Prostate gland (tissue), 2 donors: ENCODE measurements around the gene PRAF2.
A peak's percentile ranks its signal among the peaks of the same experiment; 100 is the strongest.

Experiments used
- POLR2A ChIP-seq: fragments of 450-650 bp; IDR thresholded peaks from one replicate; pipeline ENCODE4 v1.6.1; 2016; ENCODE audit warnings: antibody characterized with exemption, mild to moderate bottlenecking
- POLR2AphosphoS5 ChIP-seq: sonication (generic); formaldehyde crosslinking; IDR thresholded peaks from one replicate; pipeline ENCODE4 v1.6.1; 2017; ENCODE audit warnings: antibody characterized with exemption
- TF ChIP-seq, protein P1 (sequence below), 4 experiments: fragments of 200-600 bp in 2 of 4; fragments of 450-650 bp in 2 of 4; sonication (generic) in 2 of 4; IDR thresholded peaks; 1 replicate in 3 of 4; 2 replicates in 1 of 4; pipeline ENCODE4 v1.5.1; 2016 to 2019; ENCODE audit warnings: antibody characterized with exemption in 4 of 4, mild to moderate bottlenecking in 2 of 4, moderate library complexity in 2 of 4

DNA sequence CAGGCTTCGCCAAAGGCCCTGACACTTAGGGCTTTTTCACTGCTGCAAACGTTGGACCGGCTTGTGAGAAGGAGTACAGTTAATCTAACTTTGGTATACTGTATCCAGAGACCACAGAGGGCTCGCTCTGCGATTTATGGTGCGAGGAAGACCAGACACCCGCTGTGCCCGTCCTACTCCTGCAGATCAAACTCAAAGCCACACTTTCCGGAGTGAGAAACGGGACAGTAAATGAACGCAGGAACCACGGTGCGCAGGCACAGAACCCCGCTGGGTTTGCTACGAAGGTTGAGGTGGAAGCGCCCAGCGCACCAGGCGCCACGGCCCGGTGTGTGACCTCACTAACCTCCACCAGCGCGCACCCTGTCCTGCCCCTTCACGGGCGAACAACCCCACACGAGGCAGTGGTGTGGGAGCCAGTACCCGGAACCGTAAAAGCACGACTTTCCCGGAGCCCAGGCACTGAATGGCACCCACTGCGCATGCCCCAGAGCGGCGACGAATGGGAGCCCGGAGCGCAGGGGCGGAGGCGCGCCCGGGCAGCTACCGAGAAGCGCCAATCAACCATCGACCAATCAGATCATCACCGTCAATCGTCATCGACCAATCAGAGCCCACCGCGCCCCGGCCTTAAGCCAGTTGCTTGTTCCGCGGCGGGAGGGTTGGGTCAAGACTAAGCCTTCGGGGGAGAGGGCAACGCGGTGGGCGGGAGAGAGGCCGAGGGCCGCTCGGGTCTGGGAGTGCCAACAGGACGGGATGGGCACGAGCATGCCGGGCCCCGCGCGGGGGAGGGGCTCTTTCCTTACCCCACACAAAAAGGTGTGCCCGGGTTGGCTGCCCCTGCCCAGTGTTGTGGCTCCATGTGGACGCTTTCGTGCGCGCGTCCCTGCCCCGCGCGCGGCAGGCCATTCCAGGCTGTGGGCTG is 27.2 kb upstream of the PRAF2 start:
- TF ChIP-seq, protein P1, sequence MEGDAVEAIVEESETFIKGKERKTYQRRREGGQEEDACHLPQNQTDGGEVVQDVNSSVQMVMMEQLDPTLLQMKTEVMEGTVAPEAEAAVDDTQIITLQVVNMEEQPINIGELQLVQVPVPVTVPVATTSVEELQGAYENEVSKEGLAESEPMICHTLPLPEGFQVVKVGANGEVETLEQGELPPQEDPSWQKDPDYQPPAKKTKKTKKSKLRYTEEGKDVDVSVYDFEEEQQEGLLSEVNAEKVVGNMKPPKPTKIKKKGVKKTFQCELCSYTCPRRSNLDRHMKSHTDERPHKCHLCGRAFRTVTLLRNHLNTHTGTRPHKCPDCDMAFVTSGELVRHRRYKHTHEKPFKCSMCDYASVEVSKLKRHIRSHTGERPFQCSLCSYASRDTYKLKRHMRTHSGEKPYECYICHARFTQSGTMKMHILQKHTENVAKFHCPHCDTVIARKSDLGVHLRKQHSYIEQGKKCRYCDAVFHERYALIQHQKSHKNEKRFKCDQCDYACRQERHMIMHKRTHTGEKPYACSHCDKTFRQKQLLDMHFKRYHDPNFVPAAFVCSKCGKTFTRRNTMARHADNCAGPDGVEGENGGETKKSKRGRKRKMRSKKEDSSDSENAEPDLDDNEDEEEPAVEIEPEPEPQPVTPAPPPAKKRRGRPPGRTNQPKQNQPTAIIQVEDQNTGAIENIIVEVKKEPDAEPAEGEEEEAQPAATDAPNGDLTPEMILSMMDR (IDR thresholded peaks at IDR 0.05): no peak
- TF ChIP-seq POLR2A (peak; percentile 38), POLR2AphosphoS5 (peak; percentile 87)
